Activated naive CD4-positive, alpha-beta T cell treated with anti-CD3 and anti-CD28 coated beads for 36 hours (primary cell): Measurements from ENCODE around the gene PCDHGB2. TPM values are rescaled to one million over a fixed set of nuclear protein-coding genes. Genes with fewer than 3 reads are reported as not detected.
"Not testable (repeated sequence)": the region's sequence is repeated elsewhere in the genome, so short reads cannot be mapped to it uniquely, and the experiment has no call there.

Source experiments
- CTCF ChIA-PET: fragments of 350-600 bp; sonication (Branson Sonifier 250); formaldehyde crosslinking; loops from one replicate; lab custom pipeline; 2021; ENCODE audit warnings: antibody characterized with exemption; lab: Charles Lee
- DNase-seq: peaks from one replicate; pipeline ENCODE4 v3.0.0-alpha.2; 2020
- H3K27ac Mint-ChIP-seq: one replicate; pipeline ENCODE4 v1.8.0; 2021; ENCODE audit warnings: mild to moderate bottlenecking, mixed read lengths
- H3K27me3 Mint-ChIP-seq: one replicate; pipeline ENCODE4 v1.8.0; 2021; ENCODE audit warnings: low read depth, mixed read lengths
- H3K36me3 Mint-ChIP-seq: one replicate; pipeline ENCODE4 v1.8.0; 2021; ENCODE audit warnings: low read depth, mixed read lengths
- H3K4me1 Mint-ChIP-seq: one replicate; pipeline ENCODE4 v1.8.0; 2021; ENCODE audit warnings: low read depth, mixed read lengths
- H3K4me3 Mint-ChIP-seq: one replicate; pipeline ENCODE4 v1.8.0; 2021; ENCODE audit warnings: mild to moderate bottlenecking, moderate library complexity, mixed read lengths
- H3K9me3 Mint-ChIP-seq: one replicate; pipeline ENCODE4 v1.8.0; 2021; ENCODE audit warnings: mixed read lengths
- intact Hi-C: fragments of 100-400 bp; cut with micrococcal nuclease; formaldehyde crosslinking; loops from one replicate; pipeline ENCODE4 v1.15.1; 2023
- total RNA-seq, 2 experiments: library from RNA; stranded (reverse); gene quantifications; one replicate each; pipeline ENCODE4 v1.2.3, GENCODE V29; 2021

PCDHGB2 gene
- total RNA-seq, 2 experiments from 2014 or later, result not detected

DNA sequence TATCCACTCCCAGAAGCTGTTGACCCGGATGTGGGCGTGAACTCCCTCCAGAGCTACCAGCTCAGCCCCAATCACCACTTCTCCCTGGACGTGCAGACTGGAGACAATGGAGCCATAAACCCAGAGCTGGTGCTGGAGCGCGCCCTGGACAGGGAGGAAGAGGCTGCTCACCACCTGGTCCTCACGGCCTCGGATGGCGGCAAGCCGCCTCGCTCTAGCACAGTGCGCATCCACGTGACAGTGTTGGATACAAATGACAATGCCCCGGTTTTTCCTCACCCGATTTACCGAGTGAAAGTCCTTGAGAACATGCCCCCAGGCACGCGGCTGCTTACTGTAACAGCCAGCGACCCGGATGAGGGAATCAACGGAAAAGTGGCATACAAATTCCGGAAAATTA lies 33.5 kb downstream of the PCDHGB2 start:
- Mint-ChIP-seq H3K27ac (no peak overlapping the region), H3K4me1 (no peaks in the 10 kb centered on the region)

DNA sequence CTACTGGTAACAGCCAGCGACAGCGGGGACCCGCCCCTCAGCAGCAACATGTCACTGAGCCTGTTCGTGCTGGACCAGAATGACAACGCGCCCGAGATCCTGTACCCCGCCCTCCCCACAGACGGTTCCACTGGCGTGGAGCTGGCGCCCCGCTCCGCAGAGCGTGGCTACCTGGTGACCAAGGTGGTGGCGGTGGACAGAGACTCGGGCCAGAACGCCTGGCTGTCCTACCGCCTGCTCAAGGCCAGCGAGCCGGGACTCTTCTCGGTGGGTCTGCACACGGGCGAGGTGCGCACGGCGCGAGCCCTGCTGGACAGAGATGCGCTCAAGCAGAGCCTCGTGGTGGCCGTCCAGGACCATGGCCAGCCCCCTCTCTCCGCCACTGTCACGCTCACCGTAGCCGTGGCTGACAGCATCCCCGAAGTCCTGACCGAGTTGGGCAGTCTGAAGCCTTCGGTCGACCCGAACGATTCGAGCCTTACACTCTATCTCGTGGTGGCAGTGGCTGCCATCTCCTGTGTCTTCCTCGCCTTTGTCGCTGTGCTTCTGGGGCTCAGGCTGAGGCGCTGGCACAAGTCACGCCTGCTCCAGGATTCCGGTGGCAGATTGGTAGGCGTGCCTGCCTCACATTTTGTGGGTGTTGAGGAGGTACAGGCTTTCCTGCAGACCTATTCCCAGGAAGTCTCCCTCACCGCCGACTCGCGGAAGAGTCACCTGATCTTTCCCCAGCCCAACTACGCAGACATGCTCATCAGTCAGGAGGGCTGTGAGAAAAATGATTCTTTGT lies 34.8 kb downstream of the PCDHGB2 start:
- Mint-ChIP-seq H3K36me3 (peaks cover 20% of the 10 kb centered on the region), H3K27ac (peak overlapping the region; percentile 41), H3K27me3 (peaks cover 60% of the 10 kb centered on the region), H3K9me3 (peaks cover 21% of the 10 kb centered on the region)
- H3K4me1 Mint-ChIP-seq, DNase-seq, H3K4me3 Mint-ChIP-seq, intact Hi-C loops: not testable (repeated sequence)
- CTCF ChIA-PET, result interaction anchor here (2.2 kb wide), 1 partner anchor 30 kb away, joined by 6 read pairs; the partner anchor contains the start of gene PCDHGA5

More for the DNA sequence above, 33.5 kb downstream of the PCDHGB2 start:
- Mint-ChIP-seq H3K27me3 (peaks cover 60% of the 10 kb centered on the region), H3K9me3 (peaks cover 23% of the 10 kb centered on the region), H3K4me3 (no peak overlapping the region), H3K36me3 (peaks cover 19% of the 10 kb centered on the region)
- no peak for DNase-seq
- intact Hi-C loops, result no loop called here
- CTCF ChIA-PET, result interaction anchor here (1.1 to 2.0 kb wide), 3 partner anchors 28 to 165 kb away, joined by 3 to 6 read pairs (median 4); partner anchors contain the start of gene PCDHGA11

DNA sequence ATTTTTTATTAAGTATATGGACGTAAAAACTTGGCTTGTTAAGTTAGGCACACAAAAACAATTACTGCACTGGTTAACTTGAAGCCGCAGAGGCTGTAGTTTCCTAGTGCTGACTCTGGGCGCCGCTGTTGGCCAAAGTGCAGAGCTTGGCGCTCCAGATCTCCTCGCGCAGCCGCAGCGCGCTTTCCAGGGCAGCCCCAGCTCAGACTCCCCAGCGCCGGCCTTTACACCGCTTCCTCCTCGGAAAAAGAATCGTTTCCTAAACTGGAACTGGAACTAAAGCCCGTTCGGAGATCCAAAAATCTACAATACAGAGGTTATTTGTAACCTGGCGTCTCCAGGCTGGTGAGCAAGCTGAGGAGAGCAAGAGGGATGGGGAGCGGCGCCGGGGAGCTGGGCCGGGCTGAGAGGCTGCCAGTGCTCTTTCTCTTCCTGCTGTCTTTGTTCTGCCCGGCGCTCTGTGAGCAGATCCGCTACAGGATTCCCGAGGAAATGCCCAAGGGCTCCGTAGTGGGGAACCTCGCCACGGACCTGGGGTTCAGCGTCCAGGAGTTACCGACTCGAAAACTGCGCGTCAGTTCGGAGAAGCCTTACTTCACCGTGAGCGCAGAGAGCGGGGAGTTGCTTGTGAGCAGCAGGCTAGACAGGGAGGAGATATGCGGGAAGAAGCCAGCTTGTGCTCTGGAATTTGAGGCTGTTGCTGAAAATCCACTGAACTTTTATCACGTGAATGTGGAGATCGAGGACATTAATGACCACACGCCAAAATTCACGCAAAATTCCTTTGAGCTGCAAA lies 38.2 kb downstream of the PCDHGB2 start, which contains the start of gene PCDHGB5:
PCDHGB5 (plus strand) TSS at position 192 of the 796 bp plus-strand sequence; CDS start at position 373, 181 bp downstream.
- H3K27ac Mint-ChIP-seq, H3K4me1 Mint-ChIP-seq, intact Hi-C loops: not testable (repeated sequence)
- CTCF ChIA-PET, result interaction anchor here (0.7 to 1.9 kb wide), 10 partner anchors 11 to 160 kb away, joined by 3 to 9 read pairs (median 4); partner anchors contain the start of genes PCDHGA10, PCDHGA11, PCDHGA12 and PCDHGB4
- H3K36me3 Mint-ChIP-seq, result peaks cover 14% of the 10 kb centered on the region
- peaks cover 18% of the 10 kb centered on the region for H3K9me3 Mint-ChIP-seq
- peak within 1 kb of the TSS; percentile 50 for H3K4me3 Mint-ChIP-seq
- peaks cover 56% of the 10 kb centered on the region for H3K27me3 Mint-ChIP-seq
- DNase-seq, result peak; percentile 51

DNA sequence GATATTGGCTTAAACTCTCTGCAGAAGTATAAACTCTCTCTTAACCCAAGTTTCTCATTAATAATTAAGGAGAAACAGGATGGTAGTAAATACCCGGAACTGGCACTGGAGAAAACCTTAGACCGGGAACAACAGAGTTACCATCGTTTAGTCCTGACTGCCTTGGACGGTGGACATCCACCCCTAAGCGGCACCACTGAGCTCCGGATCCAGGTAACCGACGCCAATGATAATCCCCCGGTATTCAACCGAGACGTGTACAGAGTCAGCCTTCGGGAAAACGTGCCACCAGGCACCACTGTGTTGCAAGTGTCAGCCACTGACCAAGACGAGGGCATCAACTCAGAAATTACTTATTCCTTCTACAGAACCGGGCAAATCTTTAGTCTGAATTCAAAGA lies 38.8 kb downstream of the PCDHGB2 start:
- intact Hi-C loops, result no loop called here
- no peak overlapping the region for H3K27ac Mint-ChIP-seq
- DNase-seq, result no peak
- H3K4me3 Mint-ChIP-seq, result no peak overlapping the region
- peaks cover 5% of the 10 kb centered on the region for H3K4me1 Mint-ChIP-seq
- H3K36me3 Mint-ChIP-seq, result peaks cover 9% of the 10 kb centered on the region
- H3K9me3 Mint-ChIP-seq, result peaks cover 22% of the 10 kb centered on the region
- CTCF ChIA-PET, result interaction anchor here (1.8 to 1.9 kb wide), 3 partner anchors 14 to 114 kb away, joined by 7 to 9 read pairs (median 9); partner anchors contain the start of genes PCDHGA10 and PCDHGA12
- peaks cover 58% of the 10 kb centered on the region for H3K27me3 Mint-ChIP-seq

DNA sequence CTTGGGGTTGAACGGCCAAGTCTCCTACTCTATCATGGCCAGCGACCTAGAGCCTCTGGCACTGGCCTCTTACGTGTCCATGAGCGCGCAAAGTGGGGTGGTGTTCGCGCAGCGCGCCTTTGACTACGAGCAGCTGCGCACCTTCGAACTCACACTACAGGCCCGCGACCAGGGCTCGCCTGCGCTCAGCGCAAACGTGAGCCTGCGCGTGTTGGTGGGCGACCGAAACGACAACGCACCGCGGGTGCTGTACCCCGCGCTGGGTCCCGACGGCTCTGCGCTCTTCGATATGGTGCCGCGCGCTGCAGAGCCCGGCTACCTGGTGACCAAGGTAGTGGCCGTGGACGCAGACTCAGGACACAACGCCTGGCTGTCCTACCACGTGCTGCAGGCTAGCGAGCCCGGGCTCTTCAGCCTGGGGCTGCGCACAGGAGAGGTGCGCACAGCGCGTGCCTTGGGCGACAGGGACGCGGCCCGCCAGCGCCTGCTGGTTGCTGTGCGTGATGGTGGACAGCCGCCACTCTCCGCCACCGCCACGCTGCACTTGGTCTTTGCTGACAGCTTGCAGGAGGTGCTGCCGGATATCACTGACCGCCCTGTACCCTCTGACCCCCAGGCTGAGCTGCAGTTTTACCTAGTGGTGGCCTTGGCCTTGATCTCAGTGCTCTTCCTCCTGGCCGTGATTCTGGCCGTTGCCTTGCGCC lies 39.9 kb downstream of the PCDHGB2 start:
- Mint-ChIP-seq H3K9me3 (peaks cover 21% of the 10 kb centered on the region), H3K36me3 (peaks cover 10% of the 10 kb centered on the region)

DNA sequence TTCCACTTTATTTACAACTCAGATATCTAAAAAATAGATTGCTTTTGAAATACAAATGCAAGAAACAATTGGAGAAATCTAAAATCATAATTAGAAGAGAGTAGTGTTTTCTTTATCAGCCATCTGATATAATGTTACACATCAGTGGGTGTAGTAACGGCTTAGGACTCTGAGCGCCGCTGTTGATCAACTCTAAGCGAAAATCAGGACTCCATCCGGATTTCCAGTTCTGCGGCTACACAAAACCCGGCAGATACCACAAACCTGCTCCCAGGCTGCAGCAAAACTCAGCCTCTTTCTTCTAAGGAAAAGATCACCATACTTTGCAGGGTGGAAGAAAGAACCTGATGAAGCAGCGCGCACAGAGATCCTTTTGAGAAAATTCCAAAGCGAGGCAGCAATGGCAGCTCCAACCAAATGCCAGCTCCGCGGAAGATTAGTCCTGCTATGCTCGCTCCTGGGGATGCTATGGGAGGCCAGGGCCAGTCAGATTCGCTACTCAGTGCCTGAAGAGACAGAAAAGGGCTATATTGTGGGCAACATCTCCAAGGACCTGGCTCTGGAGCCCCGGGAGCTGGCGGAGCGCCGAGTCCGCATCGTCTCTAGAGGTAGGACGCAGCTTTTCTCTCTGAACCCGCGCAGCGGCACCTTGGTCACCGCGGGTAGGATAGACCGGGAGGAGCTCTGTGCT lies 42.9 kb downstream of the PCDHGB2 start, which contains the start of gene PCDHGA9:
PCDHGA9 (plus strand) TSS at position 226 of the 691 bp plus-strand sequence; CDS start at position 401, 175 bp downstream.
- peak within 1 kb of the TSS; percentile 45 for H3K4me3 Mint-ChIP-seq
- peaks cover 21% of the 10 kb centered on the region for H3K9me3 Mint-ChIP-seq
- H3K4me1 Mint-ChIP-seq, result peaks cover 5% of the 10 kb centered on the region
- CTCF ChIA-PET, result interaction anchor here (0.6 to 1.9 kb wide), 7 partner anchors 9 to 206 kb away, joined by 3 to 6 read pairs (median 3); partner anchors contain the start of genes PCDHGA10, PCDHGA2 and TAF7
- intact Hi-C loops, result no loop called here
- H3K27ac Mint-ChIP-seq, result no peak within 1 kb of the TSS
- peaks cover 60% of the 10 kb centered on the region for H3K27me3 Mint-ChIP-seq
- peak; percentile 45 for DNase-seq
- peaks cover 10% of the 10 kb centered on the region for H3K36me3 Mint-ChIP-seq

More for the DNA sequence above, 39.9 kb downstream of the PCDHGB2 start:
- peaks cover 5% of the 10 kb centered on the region for H3K4me1 Mint-ChIP-seq
- CTCF ChIA-PET, result interaction anchor here (0.9 to 1.3 kb wide), 2 partner anchors 113 to 595 kb away, joined by 3 to 6 read pairs; no protein-coding TSS in a partner anchor
- peaks cover 58% of the 10 kb centered on the region for H3K27me3 Mint-ChIP-seq
- no peak for DNase-seq
- intact Hi-C loops, result no loop called here
- no peak overlapping the region for H3K27ac Mint-ChIP-seq
- no peak overlapping the region for H3K4me3 Mint-ChIP-seq

DNA sequence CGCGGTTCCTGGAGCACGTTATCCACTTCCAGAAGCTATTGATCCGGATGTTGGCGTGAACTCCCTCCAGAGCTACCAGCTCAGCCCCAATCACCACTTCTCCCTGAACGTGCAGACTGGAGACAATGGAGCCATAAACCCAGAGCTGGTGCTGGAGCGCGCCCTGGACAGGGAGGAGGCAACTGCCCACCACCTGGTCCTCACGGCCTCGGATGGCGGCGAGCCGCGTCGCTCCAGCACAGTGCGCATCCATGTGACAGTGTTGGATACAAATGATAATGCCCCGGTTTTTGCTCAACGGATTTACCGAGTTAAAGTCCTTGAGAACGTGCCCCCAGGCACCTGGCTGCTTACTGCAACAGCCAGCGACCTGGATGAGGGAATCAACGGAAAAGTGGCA lies 43.6 kb downstream of the PCDHGB2 start:
- H3K27me3 Mint-ChIP-seq, result peaks cover 63% of the 10 kb centered on the region
- H3K4me3 Mint-ChIP-seq, result no peak overlapping the region
- no peak for DNase-seq
- CTCF ChIA-PET, result interaction anchor here (1.0 to 1.9 kb wide), 6 partner anchors 8 to 153 kb away, joined by 3 to 6 read pairs (median 4); partner anchors contain the start of genes PCDHGA10, PCDHGA2 and TAF7
- H3K4me1 Mint-ChIP-seq, result peaks cover 6% of the 10 kb centered on the region
- intact Hi-C loops, result no loop called here
- H3K9me3 Mint-ChIP-seq, result peaks cover 23% of the 10 kb centered on the region
- H3K36me3 Mint-ChIP-seq, result peaks cover 11% of the 10 kb centered on the region
- no peak overlapping the region for H3K27ac Mint-ChIP-seq

DNA sequence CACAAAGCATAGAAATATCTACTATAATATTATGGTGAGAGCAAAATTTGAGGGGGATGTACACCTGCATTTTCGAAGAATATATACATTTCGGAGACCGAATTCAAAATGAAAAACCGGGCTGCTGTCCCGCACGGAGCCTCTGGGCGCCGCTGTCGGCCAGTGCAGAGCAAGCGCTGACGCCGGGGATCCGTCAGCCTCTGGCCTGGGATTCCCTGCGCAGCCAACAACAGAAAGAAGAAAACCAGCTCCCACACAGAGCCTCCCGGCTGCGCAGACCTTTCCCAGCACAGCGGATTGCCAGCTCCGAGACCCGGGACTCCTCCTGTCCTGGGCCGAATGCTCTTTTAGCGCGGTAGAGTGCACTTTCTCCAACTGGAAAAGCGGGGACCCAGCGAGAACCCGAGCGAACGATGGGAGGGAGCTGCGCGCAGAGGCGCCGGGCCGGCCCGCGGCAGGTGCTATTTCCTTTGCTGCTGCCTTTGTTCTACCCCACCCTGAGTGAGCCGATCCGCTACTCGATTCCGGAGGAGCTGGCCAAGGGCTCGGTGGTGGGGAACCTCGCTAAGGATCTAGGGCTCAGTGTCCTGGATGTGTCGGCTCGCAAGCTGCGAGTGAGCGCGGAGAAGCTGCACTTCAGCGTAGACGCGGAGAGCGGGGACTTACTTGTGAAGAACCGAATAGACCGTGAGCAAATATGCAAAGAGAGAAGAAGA lies 48.2 kb downstream of the PCDHGB2 start, which contains the start of gene PCDHGB6:
PCDHGB6 (plus strand) TSS at position 232 of the 716 bp plus-strand sequence; CDS start at position 414, 182 bp downstream.
- not testable (repeated sequence) for H3K27ac Mint-ChIP-seq, H3K4me1 Mint-ChIP-seq
- CTCF ChIA-PET, result interaction anchor here (0.7 to 2.0 kb wide), 6 partner anchors 9 to 156 kb away, joined by 3 to 9 read pairs (median 4); partner anchors contain the start of genes PCDHGA11, PCDHGB7, PCDHGC3 and TAF7
- peak within 1 kb of the TSS; percentile 48 for H3K4me3 Mint-ChIP-seq
- peaks cover 19% of the 10 kb centered on the region for H3K9me3 Mint-ChIP-seq
- peak; percentile 51 for DNase-seq
- intact Hi-C loops, result loop anchor here (5.0 kb wide), 1 partner anchor 36 kb away; the partner anchor contains the start of genes PCDHGA6 and PCDHGB3
- peaks cover 66% of the 10 kb centered on the region for H3K27me3 Mint-ChIP-seq
- H3K36me3 Mint-ChIP-seq, result peaks cover 14% of the 10 kb centered on the region

DNA sequence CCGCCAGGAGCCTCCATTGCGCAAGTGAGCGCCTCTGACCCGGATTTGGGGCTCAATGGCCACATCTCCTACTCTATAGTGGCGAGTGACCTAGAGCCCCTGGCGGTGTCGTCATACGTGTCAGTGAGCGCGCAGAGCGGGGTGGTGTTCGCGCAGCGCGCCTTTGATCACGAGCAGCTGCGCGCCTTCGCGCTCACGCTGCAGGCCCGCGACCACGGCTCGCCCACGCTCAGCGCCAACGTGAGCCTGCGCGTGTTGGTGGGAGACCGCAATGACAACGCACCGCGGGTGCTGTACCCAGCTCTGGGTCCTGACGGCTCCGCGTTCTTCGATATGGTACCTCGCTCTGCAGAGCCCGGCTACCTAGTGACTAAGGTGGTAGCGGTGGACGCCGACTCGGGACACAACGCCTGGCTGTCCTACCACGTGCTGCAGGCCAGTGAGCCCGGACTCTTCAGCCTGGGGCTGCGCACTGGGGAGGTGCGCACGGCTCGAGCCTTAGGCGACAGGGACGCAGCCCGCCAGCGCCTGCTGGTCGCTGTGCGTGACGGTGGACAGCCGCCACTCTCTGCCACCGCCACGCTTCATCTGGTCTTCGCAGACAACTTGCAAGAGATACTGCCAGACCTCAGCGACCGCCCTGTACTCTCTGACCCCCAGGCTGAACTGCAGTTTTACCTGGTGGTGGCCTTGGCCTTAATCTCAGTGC lies 50.0 kb downstream of the PCDHGB2 start:
- DNase-seq, result no peak

More for the DNA sequence above, 50.0 kb downstream of the PCDHGB2 start:
- intact Hi-C loops, result loop anchor here (5.0 to 10.0 kb wide), 3 partner anchors 37 to 465 kb away; partner anchors contain the start of genes DIAPH1, PCDH1, PCDHGA6 and PCDHGB3
- Mint-ChIP-seq H3K27me3 (peaks cover 69% of the 10 kb centered on the region), H3K27ac (no peak overlapping the region), H3K4me1 (peaks cover 14% of the 10 kb centered on the region), H3K36me3 (peaks cover 17% of the 10 kb centered on the region), H3K9me3 (peaks cover 17% of the 10 kb centered on the region), H3K4me3 (no peak overlapping the region)
- CTCF ChIA-PET, result interaction anchor here (0.5 kb wide), 1 partner anchor 12 kb away, joined by 3 read pairs; the partner anchor contains the start of gene PCDHGB5
